ENCODE data around the gene F7. TPM values are rescaled to one million over a fixed set of nuclear protein-coding genes. Genes with fewer than 3 reads are reported as not detected.

The F7 gene
- total and polyA plus RNA-seq, 10 donors: 0.03 TPM; not detected in 9

GRCh38 chr13:113119822-113120189 is 14.2 kb downstream of the F7 start:
- no peak overlapping the region for H3K27ac ChIP-seq
- no peak for DNase-seq
- intact Hi-C loops (cut with DNase I; ENCODE audit: low total_unique reads): no loop called here

GRCh38 chr13:113120300-113121182 is 14.9 kb downstream of the F7 start:
- Histone ChIP-seq H3K4me3 (no peak overlapping the region), H3K36me3 (no peaks in the 10 kb centered on the region), H3K27ac (no peak overlapping the region), H3K27me3 (replicated peaks in 1 of 7) (peaks cover 0 to 26% (median 0%) of the 10 kb centered on the region in 7 donors), H3K9me3 (no peaks in the 10 kb centered on the region), H3K4me1 (no peaks in the 10 kb centered on the region)
- 82 to 91% (median 84%) methylated on average over 14 to 19 of the region's 19 CpGs for WGBS, 5 donors
- no peak for DNase-seq
- intact Hi-C loops (cut with DNase I; ENCODE audit: low total_unique reads): no loop called here
- TF ChIP-seq CTCF (IDR thresholded peaks at IDR 0.05 in 8 of 11, conservative IDR thresholded peaks at IDR 0.05 in 3 of 11) (no peak), POLR2AphosphoS5 (IDR thresholded peaks at IDR 0.05) (no peak), POLR2A (IDR thresholded peaks at IDR 0.05) (no peak)

More at GRCh38 chr13:113119822-113120189, 14.2 kb downstream of the F7 start:
- WGBS, 5 donors: 81 to 91% (median 89%) methylated on average over 7 of the region's 7 CpGs
- Histone ChIP-seq H3K36me3 (no peaks in the 10 kb centered on the region), H3K9me3 (no peaks in the 10 kb centered on the region), H3K27me3 (replicated peaks in 1 of 7) (peaks cover 0 to 26% (median 0%) of the 10 kb centered on the region in 7 donors), H3K4me1 (no peaks in the 10 kb centered on the region), H3K4me3 (no peak overlapping the region)
- no peak for TF ChIP-seq CTCF (IDR thresholded peaks at IDR 0.05 in 8 of 11, conservative IDR thresholded peaks at IDR 0.05 in 3 of 11)

GRCh38 chr13:113121183-113121927 is 15.8 kb downstream of the F7 start:
- H3K36me3 ChIP-seq: no peaks in the 10 kb centered on the region
- H3K4me1 ChIP-seq: no peaks in the 10 kb centered on the region
- TF ChIP-seq POLR2A (IDR thresholded peaks at IDR 0.05) (no peak), CTCF (IDR thresholded peaks at IDR 0.05 in 8 of 11, conservative IDR thresholded peaks at IDR 0.05 in 3 of 11) (no peak), POLR2AphosphoS5 (IDR thresholded peaks at IDR 0.05) (no peak)
- no peak for DNase-seq
- H3K9me3 ChIP-seq: no peaks in the 10 kb centered on the region
- peaks cover 0 to 31% (median 0%) of the 10 kb centered on the region in 7 donors for H3K27me3 ChIP-seq (replicated peaks in 1 of 7)
- 87 to 96% (median 92%) methylated on average over 18 to 24 of the region's 24 CpGs for WGBS, 5 donors
- H3K27ac ChIP-seq: no peak overlapping the region
- H3K4me3 ChIP-seq: no peak overlapping the region
- intact Hi-C loops (cut with DNase I; ENCODE audit: low total_unique reads): no loop called here

GRCh38 chr13:113121928-113122471 is 16.4 kb downstream of the F7 start:
- intact Hi-C loops (cut with DNase I; ENCODE audit: low total_unique reads): no loop called here
- H3K4me1 ChIP-seq: no peaks in the 10 kb centered on the region
- H3K4me3 ChIP-seq: no peak overlapping the region
- peaks cover 0 to 37% (median 0%) of the 10 kb centered on the region in 7 donors for H3K27me3 ChIP-seq (replicated peaks in 1 of 7)
- DNase-seq: no peak
- TF ChIP-seq POLR2AphosphoS5 (IDR thresholded peaks at IDR 0.05): no peak
- no peaks in the 10 kb centered on the region for H3K36me3 ChIP-seq
- H3K27ac ChIP-seq: no peak overlapping the region
- 77 to 89% (median 82%) methylated on average over 11 to 16 of the region's 16 CpGs for WGBS, 5 donors
- H3K9me3 ChIP-seq: no peaks in the 10 kb centered on the region

All from spleen (tissue), 11 donors.